GF-D8 (cell line): ENCODE data around the gene CARD11.
"Not testable (repeated sequence)": the region's sequence is repeated elsewhere in the genome, so short reads cannot be mapped to it uniquely, and the experiment has no call there.

ENCODE experiments used
- DNase-seq: peaks from one replicate; lab custom pipeline; 2025; lab: John Stamatoyannopoulos, UW

CARD11 gene

GRCh38 chr7:2924866-2925840 lies 118.5 kb downstream of the CARD11 start:
- no peak for DNase-seq

DNA sequence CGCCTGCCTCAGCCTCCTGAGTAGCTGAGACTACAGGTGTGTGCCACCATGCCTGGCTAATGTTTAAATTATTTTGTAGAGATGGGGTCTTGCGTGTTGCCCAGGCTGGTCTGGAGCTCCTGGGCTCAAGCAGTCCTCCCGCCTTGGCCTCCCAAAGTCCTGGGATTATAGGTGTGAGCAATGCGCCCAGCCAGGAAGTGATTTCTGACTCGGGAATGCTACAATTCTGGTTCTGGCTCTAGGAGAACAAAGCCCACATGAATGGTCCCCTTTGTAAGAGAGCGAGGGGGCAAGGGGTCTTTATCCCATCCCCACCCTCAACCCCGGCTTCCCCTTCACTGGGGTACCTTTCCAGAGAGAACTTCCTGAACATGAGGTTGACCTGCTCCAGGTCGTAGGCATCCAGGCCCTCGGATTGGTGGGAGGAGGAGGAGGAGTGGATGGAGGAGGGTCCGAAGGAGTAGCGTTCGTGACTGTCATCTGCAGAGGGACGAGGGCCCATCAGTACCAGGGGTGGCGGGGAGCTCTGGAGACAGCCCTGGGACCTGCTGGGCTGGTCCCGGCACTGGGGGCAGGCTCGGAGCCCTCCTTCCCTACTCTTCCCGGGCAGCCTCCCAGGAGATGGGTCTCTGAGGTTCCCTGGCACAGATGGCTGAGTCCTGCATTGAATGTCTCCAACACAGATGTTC lies 119.6 kb downstream of the CARD11 start:
- DNase-seq = no peak

GRCh38 chr7:2923291-2923781 lies 120.3 kb downstream of the CARD11 start:
- no peak for DNase-seq

DNA sequence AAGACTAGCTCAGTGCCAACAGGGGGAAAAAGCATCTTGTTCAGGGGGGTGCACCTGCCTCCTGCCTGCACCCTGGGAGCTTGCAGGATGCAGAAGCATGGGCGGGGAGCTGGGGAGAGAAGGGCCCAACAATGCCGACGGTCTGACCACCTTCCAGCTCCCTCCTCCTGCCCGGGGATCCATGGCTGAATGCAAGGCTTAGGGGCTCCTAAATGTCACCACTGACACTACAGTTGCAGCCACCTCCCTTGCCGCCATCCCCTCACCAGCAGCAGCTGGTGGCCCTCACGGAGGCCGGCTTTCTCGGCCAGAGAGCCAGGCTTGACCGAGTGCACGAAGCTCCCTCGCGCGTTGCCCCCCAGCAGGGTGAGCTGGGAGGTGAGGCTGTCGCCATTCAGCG lies 120.8 kb downstream of the CARD11 start:
- DNase-seq = no peak

DNA sequence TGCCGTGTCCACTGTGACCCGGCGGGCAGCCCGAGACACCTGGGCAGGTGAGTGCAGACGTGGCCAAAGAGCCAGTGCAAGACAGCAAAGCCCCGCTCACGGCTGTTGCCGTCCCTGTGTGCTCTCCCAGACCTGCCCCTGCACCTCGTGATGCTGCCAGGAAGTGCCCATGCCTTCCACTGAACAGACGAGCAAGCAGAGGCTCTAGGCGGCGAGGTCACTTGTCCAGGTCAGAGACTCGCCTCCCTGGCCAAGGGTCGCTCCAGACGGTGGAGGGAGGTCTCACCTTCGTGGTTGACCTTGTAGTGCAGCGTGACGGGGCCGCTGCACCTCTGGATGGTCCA lies 121.3 kb downstream of the CARD11 start:
- no peak for DNase-seq

- DNase-seq = no peak
Measured at GRCh38 chr7:2921653-2922347, 121.9 kb downstream of the CARD11 start.

DNA sequence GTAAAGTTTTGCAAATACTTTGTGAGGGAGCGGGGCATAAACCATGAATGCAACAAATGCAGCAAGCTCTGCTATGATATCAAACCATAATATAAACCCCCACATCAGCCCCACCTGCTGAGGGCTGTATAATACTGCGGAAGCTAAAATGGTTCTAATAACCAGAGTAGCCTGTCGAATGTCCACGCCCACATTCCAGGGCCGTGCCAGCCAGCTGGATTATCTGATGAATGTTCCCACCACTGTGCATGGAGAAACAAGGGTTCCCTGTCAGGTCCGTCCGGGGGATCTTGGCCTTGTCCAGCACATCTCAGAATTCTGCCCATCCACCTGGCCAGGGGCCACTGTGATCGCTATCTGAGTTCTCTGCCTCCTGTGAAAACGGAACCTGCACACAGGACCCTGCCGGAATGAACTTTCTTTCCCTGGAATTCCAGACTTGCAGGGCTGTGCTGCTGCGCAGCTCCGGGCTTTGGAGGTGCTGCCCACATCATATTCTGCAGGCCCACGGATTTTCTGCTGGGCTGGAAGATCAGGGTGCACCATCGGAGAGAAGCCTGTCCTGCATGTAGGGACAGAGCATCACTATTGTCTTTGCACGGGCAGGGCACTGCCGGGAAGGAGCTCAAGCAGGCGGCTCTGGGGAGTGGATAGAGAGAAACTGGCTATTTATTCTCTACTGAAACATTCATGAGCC lies 122.6 kb downstream of the CARD11 start:
- DNase-seq = no peak

DNA sequence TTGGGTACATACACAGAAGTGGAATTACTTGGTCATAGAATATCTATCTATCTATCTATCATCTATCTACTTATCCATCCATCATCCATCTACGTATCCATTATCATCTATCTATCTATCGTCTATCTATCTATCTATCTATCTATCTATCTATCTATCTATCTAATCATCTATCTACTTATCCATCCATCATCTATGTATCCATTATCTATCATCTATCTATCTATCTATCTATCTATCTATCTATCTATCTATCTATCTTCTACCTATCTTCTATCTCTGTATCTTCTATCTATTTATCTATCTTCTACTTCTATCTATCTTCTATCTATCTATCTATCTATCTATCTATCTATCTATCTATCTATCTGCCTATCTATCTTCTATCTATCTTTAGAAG lies 123.2 kb downstream of the CARD11 start:
- not testable (repeated sequence) for DNase-seq

- no peak for DNase-seq
Measured at GRCh38 chr7:2920041-2920440, 123.6 kb downstream of the CARD11 start.

- no peak for DNase-seq
Measured at GRCh38 chr7:2919256-2919655, 124.4 kb downstream of the CARD11 start.

GRCh38 chr7:2918406-2918805 lies 125.3 kb downstream of the CARD11 start:
- no peak for DNase-seq

- DNase-seq = no peak
Measured at GRCh38 chr7:2915023-2915422, 128.6 kb downstream of the CARD11 start.

DNA sequence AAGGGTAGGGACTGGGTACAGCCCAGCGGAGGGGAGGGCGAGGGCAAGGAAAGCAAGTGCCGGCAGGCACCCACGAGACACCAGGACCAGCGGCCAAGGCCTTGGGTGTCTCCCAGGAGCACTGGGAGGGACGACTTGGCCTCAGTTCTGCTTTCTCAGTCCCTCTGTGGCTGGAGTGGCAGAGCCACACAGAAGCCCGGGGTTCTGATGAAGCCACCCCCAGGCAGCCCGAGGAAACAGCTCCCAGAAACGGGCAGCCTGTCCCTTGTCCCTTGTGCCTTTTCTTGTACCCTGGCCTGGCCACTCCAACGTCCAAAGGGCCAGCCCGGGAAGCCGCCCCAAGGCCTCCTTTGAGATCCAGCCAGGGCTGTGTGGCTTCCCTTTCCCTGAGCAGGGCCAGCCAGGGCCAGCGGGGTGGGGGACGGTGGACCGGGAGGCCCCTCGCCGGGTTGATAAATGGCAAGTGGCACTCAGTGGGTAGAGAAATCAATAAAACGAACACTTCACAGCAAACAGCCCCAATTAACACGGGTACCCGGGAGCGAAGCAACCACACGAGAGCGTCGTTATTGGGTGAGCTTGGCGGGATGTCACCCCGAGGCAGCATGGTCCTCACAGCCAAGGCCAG lies 129.8 kb downstream of the CARD11 start:
- no peak for DNase-seq

DNA sequence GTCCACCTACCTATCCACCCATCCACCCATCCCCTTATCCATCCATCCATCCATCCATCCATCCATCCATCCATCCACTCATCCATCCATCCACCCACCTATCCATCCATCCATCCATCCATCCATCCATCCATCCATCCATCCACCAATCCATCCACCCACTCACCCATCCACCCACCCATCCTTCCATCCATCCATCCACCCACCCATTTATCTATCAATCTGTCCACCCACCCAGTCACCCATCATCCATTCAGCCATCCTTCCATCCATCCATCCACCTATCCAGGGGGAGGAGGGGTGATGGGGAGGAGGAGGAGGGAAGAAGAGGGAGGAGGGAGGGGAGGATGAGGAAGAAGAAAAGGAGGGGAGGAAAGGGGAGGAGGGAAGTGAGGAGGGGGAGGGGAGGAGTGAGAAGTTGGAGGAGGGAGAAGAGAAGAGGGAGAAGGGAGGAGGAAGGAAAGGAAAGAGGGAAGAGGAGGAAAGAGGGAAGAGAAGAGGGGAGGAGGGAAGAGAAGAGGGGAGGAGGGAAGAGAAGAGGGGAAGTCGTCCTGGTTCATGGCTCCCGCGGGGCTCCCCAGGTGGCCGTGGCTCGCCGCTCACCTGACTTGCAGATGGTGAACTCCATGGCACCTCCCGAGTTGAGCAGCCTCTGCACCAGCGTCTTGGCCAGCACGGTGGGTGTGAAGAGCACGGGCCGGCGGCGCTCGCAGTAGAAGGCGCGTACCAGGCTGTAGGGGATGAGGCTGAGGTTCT lies 130.8 kb downstream of the CARD11 start:
- DNase-seq = no peak

- DNase-seq = no peak
Measured at GRCh38 chr7:2911466-2911865, 132.2 kb downstream of the CARD11 start.

- no peak for DNase-seq
Measured at GRCh38 chr7:2909471-2910039, 134.1 kb downstream of the CARD11 start.

GRCh38 chr7:2909043-2909442 lies 134.6 kb downstream of the CARD11 start:
- no peak for DNase-seq

- DNase-seq = no peak
Measured at GRCh38 chr7:2908103-2908683, 135.5 kb downstream of the CARD11 start.

GRCh38 chr7:2906197-2906931 lies 137.3 kb downstream of the CARD11 start:
- no peak for DNase-seq
